ENCODE measurements around the gene CCDC182. TPM values are rescaled to one million over a fixed set of nuclear protein-coding genes. Genes with fewer than 3 reads are reported as not detected.

The CCDC182 gene
- total RNA-seq, 1 experiment from 2014 or later = not detected

DNA sequence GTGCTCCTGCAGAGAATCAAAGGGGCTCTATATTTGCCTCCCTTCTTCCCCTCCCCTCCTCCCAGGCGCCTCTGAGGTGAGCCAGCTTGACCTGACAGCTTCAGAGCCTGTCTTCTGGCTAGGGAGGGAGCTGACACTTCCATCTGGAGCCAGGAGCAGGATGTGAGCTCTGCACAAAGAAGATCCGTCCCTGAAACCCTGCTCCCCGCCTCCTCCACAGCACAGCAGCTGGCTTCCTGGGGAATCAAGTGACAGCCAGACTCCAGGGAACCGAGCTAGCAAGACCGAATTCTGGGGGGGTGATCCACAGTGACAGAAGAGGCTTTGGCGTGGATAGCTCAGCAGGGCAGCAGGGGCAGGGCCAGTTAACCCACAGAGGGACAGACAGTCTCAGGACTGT, 37.2 kb downstream of the CCDC182 start:
- TF ChIP-seq, protein P1, sequence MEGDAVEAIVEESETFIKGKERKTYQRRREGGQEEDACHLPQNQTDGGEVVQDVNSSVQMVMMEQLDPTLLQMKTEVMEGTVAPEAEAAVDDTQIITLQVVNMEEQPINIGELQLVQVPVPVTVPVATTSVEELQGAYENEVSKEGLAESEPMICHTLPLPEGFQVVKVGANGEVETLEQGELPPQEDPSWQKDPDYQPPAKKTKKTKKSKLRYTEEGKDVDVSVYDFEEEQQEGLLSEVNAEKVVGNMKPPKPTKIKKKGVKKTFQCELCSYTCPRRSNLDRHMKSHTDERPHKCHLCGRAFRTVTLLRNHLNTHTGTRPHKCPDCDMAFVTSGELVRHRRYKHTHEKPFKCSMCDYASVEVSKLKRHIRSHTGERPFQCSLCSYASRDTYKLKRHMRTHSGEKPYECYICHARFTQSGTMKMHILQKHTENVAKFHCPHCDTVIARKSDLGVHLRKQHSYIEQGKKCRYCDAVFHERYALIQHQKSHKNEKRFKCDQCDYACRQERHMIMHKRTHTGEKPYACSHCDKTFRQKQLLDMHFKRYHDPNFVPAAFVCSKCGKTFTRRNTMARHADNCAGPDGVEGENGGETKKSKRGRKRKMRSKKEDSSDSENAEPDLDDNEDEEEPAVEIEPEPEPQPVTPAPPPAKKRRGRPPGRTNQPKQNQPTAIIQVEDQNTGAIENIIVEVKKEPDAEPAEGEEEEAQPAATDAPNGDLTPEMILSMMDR (IDR thresholded peaks at IDR 0.05; ENCODE audit: insufficient read depth in 1 of 2, low read depth in 1 of 2, low read length in 1 of 2, severe bottlenecking in 1 of 2, unreplicated experiment in 1 of 2) = no peak
- Mint-ChIP-seq H3K4me1 (ENCODE audit: low read depth, unreplicated experiment) (no peaks in the 10 kb centered on the region), H3K9me3 (ENCODE audit: unreplicated experiment) (no peaks in the 10 kb centered on the region), H3K27ac (ENCODE audit: unreplicated experiment) (no peak overlapping the region), H3K36me3 (ENCODE audit: insufficient read depth, unreplicated experiment) (no peaks in the 10 kb centered on the region), H3K27me3 (ENCODE audit: insufficient read depth, unreplicated experiment) (peaks cover 11% of the 10 kb centered on the region), H3K4me3 (ENCODE audit: unreplicated experiment) (no peak overlapping the region)
- POLR2A ChIA-PET = no interaction called here
- DNase-seq = no peak
- intact Hi-C loops (cut with micrococcal nuclease; ENCODE audit: unreplicated experiment) = no loop called here
- no peak overlapping the region for H3K4me3 ChIP-seq (ENCODE audit: low read depth, low read length)
- no peaks in the 10 kb centered on the region for H3K27me3 ChIP-seq (replicated peaks; ENCODE audit: control insufficient read depth, insufficient read depth, low read length)
- CTCF ChIA-PET = interaction anchor here (0.5 kb wide), 1 partner anchor 42 kb away, joined by 8 read pairs; no protein-coding TSS in a partner anchor
- H3K4me1 ChIP-seq = no peaks in the 10 kb centered on the region
- H3K9me3 ChIP-seq = peaks cover 6% of the 10 kb centered on the region; the same call in 1 of the 2 replicates
- BruUV-seq (replicated peaks) = no TSS peak
- H3K36me3 ChIP-seq (ENCODE audit: control insufficient read depth, insufficient read depth, low read length) = no peaks in the 10 kb centered on the region

DNA sequence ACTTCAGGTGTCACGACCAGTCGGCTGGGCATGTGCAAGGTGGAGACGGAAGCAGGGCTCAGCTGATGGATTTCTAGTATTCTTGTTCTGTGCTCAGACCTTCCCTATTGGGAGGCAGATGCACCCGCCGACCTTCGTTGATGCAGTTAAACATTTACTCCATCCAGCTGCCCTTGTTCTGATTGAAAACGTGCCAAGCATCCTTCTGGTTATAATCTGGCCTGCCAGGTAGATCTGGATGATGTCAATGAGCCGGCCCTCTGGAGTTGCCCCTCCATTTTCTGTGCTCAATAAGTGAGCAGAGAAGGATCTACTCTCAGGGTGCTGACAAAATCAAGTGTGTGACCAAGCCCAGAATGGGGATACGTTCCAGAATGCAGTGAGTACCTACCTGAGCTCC, 38.3 kb downstream of the CCDC182 start:
- peaks cover 8% of the 10 kb centered on the region for H3K27me3 Mint-ChIP-seq (ENCODE audit: insufficient read depth, unreplicated experiment)

DNA sequence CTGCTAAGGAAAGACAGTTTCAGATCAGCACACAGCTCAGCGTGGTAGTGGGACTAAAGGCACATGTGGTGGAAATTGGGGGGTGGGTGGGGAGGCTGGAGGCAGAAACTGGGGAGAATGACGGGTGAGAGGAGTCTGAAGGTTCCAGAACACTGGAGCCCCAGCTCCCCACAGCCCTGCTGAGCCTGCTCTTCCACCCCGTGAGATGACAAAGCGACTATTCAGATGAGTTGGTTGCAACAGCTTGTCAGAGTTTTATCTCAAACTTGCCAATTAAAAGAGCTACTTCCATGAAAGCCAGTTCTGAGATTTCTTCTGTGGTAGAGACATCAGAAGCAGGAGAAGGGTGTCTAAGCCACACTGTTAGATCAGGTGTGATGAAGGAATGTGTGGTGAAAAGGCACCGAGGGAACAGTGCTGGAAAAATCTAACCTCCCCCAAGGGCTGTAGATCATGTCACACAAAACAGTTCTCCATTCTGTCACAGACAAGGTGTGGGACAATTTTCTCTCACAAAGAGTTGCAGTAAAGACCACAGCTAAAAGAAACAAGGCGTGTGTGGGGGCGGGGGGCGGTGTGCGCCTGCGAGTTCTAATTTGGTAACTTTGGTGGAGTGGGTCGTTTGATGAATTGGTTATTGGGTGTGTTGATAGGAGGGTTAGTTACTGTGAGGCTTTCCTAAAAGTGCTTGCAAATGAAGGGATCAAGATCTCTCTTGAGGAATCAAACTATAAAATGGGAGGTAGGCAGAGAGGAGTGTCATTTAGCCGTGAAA, 39.0 kb downstream of the CCDC182 start:
- DNase-seq = no peak
- no peaks in the 10 kb centered on the region for H3K36me3 ChIP-seq (ENCODE audit: control insufficient read depth, insufficient read depth, low read length)
- no peaks in the 10 kb centered on the region for H3K27me3 ChIP-seq (replicated peaks; ENCODE audit: control insufficient read depth, insufficient read depth, low read length)
- no peaks in the 10 kb centered on the region for H3K9me3 Mint-ChIP-seq (ENCODE audit: unreplicated experiment)
- H3K4me1 ChIP-seq = no peaks in the 10 kb centered on the region
- intact Hi-C loops (cut with micrococcal nuclease; ENCODE audit: unreplicated experiment) = no loop called here
- H3K4me3 ChIP-seq (ENCODE audit: low read depth, low read length) = no peak overlapping the region
- no peak overlapping the region for H3K27ac Mint-ChIP-seq (ENCODE audit: unreplicated experiment)
- TF ChIP-seq, protein P1 (IDR thresholded peaks at IDR 0.05; ENCODE audit: insufficient read depth in 1 of 2, low read depth in 1 of 2, low read length in 1 of 2, severe bottlenecking in 1 of 2, unreplicated experiment in 1 of 2) = no peak
- H3K9me3 ChIP-seq = no peaks in the 10 kb centered on the region
- peaks cover 3% of the 10 kb centered on the region for H3K27me3 Mint-ChIP-seq (ENCODE audit: insufficient read depth, unreplicated experiment)
- no peaks in the 10 kb centered on the region for H3K4me1 Mint-ChIP-seq (ENCODE audit: low read depth, unreplicated experiment)
- no TSS peak for BruUV-seq (replicated peaks)
- no peak overlapping the region for H3K4me3 Mint-ChIP-seq (ENCODE audit: unreplicated experiment)
- POLR2A ChIA-PET = no interaction called here
- CTCF ChIA-PET = interaction anchor here (0.6 kb wide), 1 partner anchor 70 kb away, joined by 3 read pairs; no protein-coding TSS in a partner anchor
- peaks cover under 1% of the 10 kb centered on the region for H3K36me3 Mint-ChIP-seq (ENCODE audit: insufficient read depth, unreplicated experiment)

More for the DNA sequence above, 38.3 kb downstream of the CCDC182 start:
- Mint-ChIP-seq H3K4me3 (ENCODE audit: unreplicated experiment) (no peak overlapping the region), H3K9me3 (ENCODE audit: unreplicated experiment) (no peaks in the 10 kb centered on the region), H3K4me1 (ENCODE audit: low read depth, unreplicated experiment) (no peaks in the 10 kb centered on the region), H3K27ac (ENCODE audit: unreplicated experiment) (no peak overlapping the region), H3K36me3 (ENCODE audit: insufficient read depth, unreplicated experiment) (no peaks in the 10 kb centered on the region)
- intact Hi-C loops (cut with micrococcal nuclease; ENCODE audit: unreplicated experiment) = no loop called here
- DNase-seq = no peak
- Histone ChIP-seq H3K4me1 (no peaks in the 10 kb centered on the region), H3K4me3 (ENCODE audit: low read depth, low read length) (no peak overlapping the region), H3K27me3 (replicated peaks; ENCODE audit: control insufficient read depth, insufficient read depth, low read length) (no peaks in the 10 kb centered on the region), H3K9me3 (no peaks in the 10 kb centered on the region), H3K36me3 (ENCODE audit: control insufficient read depth, insufficient read depth, low read length) (no peaks in the 10 kb centered on the region)
- TF ChIP-seq, protein P1 (IDR thresholded peaks at IDR 0.05; ENCODE audit: insufficient read depth in 1 of 2, low read depth in 1 of 2, low read length in 1 of 2, severe bottlenecking in 1 of 2, unreplicated experiment in 1 of 2) = no peak
- ChIA-PET CTCF (no interaction called here), POLR2A (no interaction called here)
- no TSS peak for BruUV-seq (replicated peaks)

Measured in Caco-2 (cell line).